Eye (tissue), 1 donor: ENCODE data around the gene ING1.
"Not testable (repeated sequence)": the region's sequence is repeated elsewhere in the genome, so short reads cannot be mapped to it uniquely, and the experiment has no call there.

ENCODE experiments used
- DNase-seq: peaks from one replicate; pipeline ENCODE4 v3.0.0-alpha.2; 2015

Gene ING1

GRCh38 chr13:110696776-110697175 is 16.7 kb upstream of the ING1 start:
- no peak for DNase-seq

- no peak for DNase-seq
These were observed 15.7 kb upstream of the ING1 start for GRCh38 chr13:110697842-110698241.

- no peak for DNase-seq
These were observed 14.8 kb upstream of the ING1 start for GRCh38 chr13:110698689-110699088.

- DNase-seq = no peak
These were observed 14.1 kb upstream of the ING1 start for GRCh38 chr13:110699148-110700145.

GRCh38 chr13:110700186-110700585 is 13.3 kb upstream of the ING1 start:
- no peak for DNase-seq

- no peak for DNase-seq
These were observed 12.9 kb upstream of the ING1 start for GRCh38 chr13:110700641-110701040.

- DNase-seq = not testable (repeated sequence)
These were observed 12.4 kb upstream of the ING1 start for GRCh38 chr13:110701061-110701460.

GRCh38 chr13:110702089-110702488 is 11.4 kb upstream of the ING1 start:
- no peak for DNase-seq

- DNase-seq = peak; percentile 77
These were observed 10.6 kb upstream of the ING1 start for GRCh38 chr13:110702591-110703526.

- DNase-seq = no peak
These were observed 8.1 kb upstream of the ING1 start for GRCh38 chr13:110705356-110705825.

- DNase-seq = peak; percentile 97
These were observed 7.5 kb upstream of the ING1 start, which contains the start of gene CARS2 for GRCh38 chr13:110705826-110706569. CARS2 (minus strand) TSS chr13:110706116; CDS start chr13:110706093, 23 bp downstream.

- no peak for DNase-seq
These were observed 6.7 kb upstream of the ING1 start for GRCh38 chr13:110706570-110707372.

- peak; percentile 98 for DNase-seq
These were observed 1.2 kb upstream of the ING1 start for GRCh38 chr13:110712081-110712848.

GRCh38 chr13:110712849-110713641 is 455 bp upstream of the ING1 start:
- peak; percentile 100 for DNase-seq

- peak; percentile 80 for DNase-seq
These were observed 689 bp downstream of the ING1 start for GRCh38 chr13:110713981-110714796.

- DNase-seq = peak; percentile 84
These were observed 1.4 kb downstream of the ING1 start for GRCh38 chr13:110714797-110715394.

- DNase-seq = peak; percentile 99
These were observed 2.1 kb downstream of the ING1 start for GRCh38 chr13:110715395-110716246.

- no peak for DNase-seq
These were observed 2.7 kb downstream of the ING1 start for GRCh38 chr13:110716247-110716515.
